ENCODE measurements around the gene GMPR2.

DNA sequence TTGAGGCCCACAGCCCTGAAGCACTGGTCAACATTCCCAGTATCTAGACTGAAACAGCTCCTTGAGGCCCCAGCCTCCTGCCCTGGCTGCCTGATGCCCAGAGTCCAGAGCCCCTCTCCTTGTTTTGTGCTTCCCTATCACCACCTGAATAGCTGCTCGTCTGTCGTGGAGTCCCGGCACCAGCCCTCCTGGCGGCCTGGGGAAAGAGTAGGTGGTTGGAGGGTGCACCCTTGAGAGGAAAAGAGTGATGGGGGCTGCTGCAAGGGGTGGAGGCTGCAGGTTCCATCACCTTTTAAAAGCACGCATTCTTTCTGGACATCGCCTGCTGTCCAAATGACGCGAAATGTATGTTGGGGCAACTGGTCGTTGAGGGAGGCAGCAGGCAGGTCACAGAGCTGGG lies 35.5 kb downstream of the GMPR2 start:
- TF ChIP-seq POLR2AphosphoS5 (IDR thresholded peaks at IDR 0.05) = no peak
- TF ChIP-seq, protein P1, sequence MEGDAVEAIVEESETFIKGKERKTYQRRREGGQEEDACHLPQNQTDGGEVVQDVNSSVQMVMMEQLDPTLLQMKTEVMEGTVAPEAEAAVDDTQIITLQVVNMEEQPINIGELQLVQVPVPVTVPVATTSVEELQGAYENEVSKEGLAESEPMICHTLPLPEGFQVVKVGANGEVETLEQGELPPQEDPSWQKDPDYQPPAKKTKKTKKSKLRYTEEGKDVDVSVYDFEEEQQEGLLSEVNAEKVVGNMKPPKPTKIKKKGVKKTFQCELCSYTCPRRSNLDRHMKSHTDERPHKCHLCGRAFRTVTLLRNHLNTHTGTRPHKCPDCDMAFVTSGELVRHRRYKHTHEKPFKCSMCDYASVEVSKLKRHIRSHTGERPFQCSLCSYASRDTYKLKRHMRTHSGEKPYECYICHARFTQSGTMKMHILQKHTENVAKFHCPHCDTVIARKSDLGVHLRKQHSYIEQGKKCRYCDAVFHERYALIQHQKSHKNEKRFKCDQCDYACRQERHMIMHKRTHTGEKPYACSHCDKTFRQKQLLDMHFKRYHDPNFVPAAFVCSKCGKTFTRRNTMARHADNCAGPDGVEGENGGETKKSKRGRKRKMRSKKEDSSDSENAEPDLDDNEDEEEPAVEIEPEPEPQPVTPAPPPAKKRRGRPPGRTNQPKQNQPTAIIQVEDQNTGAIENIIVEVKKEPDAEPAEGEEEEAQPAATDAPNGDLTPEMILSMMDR (IDR thresholded peaks at IDR 0.05) = no peak
- TF ChIP-seq POLR2A (IDR thresholded peaks at IDR 0.05) = no peak

Measured in breast epithelium (tissue), 3 donors.